HCT116 (cell line): ENCODE data around the gene SULT1A1.
"Not testable (repeated sequence)": the region's sequence is repeated elsewhere in the genome, so short reads cannot be mapped to it uniquely, and the experiment has no call there.

ENCODE experiments used
- CEBPB ChIP-seq: IDR thresholded peaks from 2 replicates; pipeline ENCODE4 v1.6.1; 2012; ENCODE audit warnings: low read depth
- CTCF ChIP-seq, 3 experiments: fragments of 200-600 bp in 1 of 3; sonication (generic) in 1 of 3; IDR thresholded peaks in 2 of 3; conservative IDR thresholded peaks in 1 of 3; 2 replicates each; pipeline ENCODE4 v1.5.1; 2012 to 2017; ENCODE audit warnings: low read depth in 2 of 3, low read length in 2 of 3, antibody characterized with exemption in 1 of 3, borderline replicate concordance in 1 of 3, control low read depth in 1 of 3, mild to moderate bottlenecking in 1 of 3, mixed read lengths in 1 of 3, mixed run types in 1 of 3, moderate library complexity in 1 of 3; ENCODE audit not compliant: insufficient read depth in 1 of 3
- EZH2 ChIP-seq: fragments of 200-600 bp; sonication (generic); IDR thresholded peaks from 2 replicates; pipeline ENCODE4 v1.6.1; 2017; ENCODE audit warnings: antibody characterized with exemption, mixed run types
- EZH2phosphoT487 ChIP-seq: fragments of 200-600 bp; IDR thresholded peaks from 2 replicates; pipeline ENCODE4 v1.6.1; 2018; ENCODE audit warnings: antibody characterized with exemption, borderline replicate concordance
- JUND ChIP-seq: IDR thresholded peaks from 2 replicates; pipeline ENCODE4 v1.6.1; 2012
- POLR2A ChIP-seq: IDR thresholded peaks from 2 replicates; pipeline ENCODE4 v1.7.0; 2011; ENCODE audit warnings: borderline replicate concordance; ENCODE audit not compliant: insufficient read depth, insufficient read length; ENCODE audit errors: extremely low read depth
- REST ChIP-seq: IDR thresholded peaks from 2 replicates; pipeline ENCODE4 v1.6.1; 2012; ENCODE audit warnings: low read depth
- SIN3A ChIP-seq: IDR thresholded peaks from 2 replicates; pipeline ENCODE4 v1.6.1; 2012; ENCODE audit warnings: low read depth
- SRF ChIP-seq: IDR thresholded peaks from 2 replicates; pipeline ENCODE4 v1.6.1; 2012; ENCODE audit warnings: low read depth
- YY1 ChIP-seq: IDR thresholded peaks from 2 replicates; pipeline ENCODE4 v1.6.1; 2011; ENCODE audit warnings: low read length, low read depth, moderate library complexity, mild to moderate bottlenecking; ENCODE audit not compliant: insufficient replicate concordance; ENCODE audit errors: extremely low read depth
- ZBTB33 ChIP-seq: IDR thresholded peaks from 2 replicates; pipeline ENCODE4 v1.6.1; 2011; ENCODE audit warnings: mild to moderate bottlenecking, low read length, moderate library complexity; ENCODE audit not compliant: insufficient replicate concordance; ENCODE audit errors: extremely low read depth

- not testable (repeated sequence) for TF ChIP-seq SRF; POLR2A; CTCF (IDR thresholded peaks at IDR 0.05 in 2 of 3, conservative IDR thresholded peaks at IDR 0.05 in 1 of 3; ENCODE audit: borderline replicate concordance in 1 of 3, insufficient read depth in 1 of 3, low read depth in 2 of 3, low read length in 2 of 3); CEBPB; EZH2phosphoT487; ZBTB33; REST; YY1; SIN3A; JUND; EZH2
These were observed 1.4 kb downstream of the SULT1A1 start for GRCh38 chr16:28608496-28608808.
